HG02642 (cell line): ENCODE data around the gene HS1BP3.

Experiments used
- ATAC-seq: cut with Tn5 transposase; IDR thresholded peaks from one replicate; pipeline ENCODE4 v1.9.1; 2021; ENCODE audit warnings: mild to moderate bottlenecking; ENCODE audit not compliant: unreplicated experiment, poor library complexity

Gene HS1BP3

DNA sequence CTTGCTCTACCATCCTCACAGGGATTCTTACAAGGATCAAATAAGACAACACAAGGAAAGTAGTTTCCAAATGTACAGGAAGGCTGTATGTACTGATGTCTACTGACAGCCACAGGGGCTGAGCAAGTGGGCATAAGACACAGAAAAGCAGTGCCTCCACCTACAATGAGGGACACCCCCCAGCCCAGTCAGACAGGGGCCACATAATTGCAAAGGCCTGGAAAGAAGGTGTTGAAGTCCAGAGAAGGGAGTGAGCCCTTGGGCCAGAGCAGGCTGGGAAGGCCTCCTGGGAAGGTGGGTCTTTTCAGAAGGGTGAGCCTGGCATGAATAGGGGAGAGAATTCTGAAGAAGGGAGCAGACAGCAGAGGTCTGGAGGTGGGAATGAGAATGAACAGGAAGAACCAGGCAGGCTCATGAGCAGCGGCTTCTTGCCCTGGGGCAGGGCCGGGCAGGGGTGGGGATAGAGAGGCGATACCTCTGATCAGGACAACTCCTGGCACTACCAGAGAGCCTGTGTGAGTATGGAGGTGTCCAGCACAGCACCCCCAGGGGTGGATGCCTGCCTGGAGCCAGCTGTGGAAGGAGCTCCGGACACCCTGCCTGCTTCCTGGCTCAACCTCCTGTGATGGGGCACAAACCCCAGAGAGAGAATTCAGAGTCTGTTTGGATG is 30.1 kb downstream of the HS1BP3 start:
- no peak for ATAC-seq

DNA sequence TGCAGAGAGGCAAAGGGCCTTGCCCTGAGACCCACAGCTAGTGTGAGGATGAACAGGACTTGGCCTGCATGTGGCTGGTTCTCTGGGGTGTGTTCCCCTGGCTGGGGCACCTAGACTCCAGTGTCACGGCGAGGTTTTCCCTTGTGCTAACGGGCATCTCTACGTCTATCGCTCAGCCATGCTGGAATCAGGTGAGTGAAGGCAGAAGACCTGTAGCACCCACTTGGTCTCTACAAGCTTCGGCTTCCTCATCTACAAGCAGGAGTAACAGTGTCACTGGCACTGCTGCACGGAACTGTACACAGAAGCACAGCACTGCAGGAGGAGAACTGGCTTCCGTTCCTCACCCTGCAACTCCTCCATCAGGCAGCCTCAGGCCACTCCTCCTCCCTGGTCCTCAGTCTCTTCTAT is 30.6 kb downstream of the HS1BP3 start:
- no peak for ATAC-seq

DNA sequence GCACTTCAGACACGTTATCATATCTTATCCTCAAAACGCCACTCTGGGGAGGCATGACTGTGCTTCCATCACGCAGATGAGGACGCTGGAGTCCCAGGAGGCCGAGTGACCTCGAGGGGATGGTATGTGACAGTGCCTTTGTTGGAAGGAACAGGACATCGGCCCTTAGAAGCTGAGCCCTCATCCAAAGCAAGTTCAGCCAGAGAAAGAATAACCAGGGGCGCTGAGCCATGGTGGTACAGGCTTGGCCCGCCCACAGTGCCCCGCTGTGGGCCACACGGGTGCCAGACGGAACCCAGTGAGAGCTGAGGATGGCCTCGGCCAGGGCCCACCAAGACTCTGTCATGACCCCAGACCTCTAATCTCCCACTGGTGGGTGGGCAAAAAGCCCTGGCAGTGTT is 31.3 kb downstream of the HS1BP3 start:
- no peak for ATAC-seq

DNA sequence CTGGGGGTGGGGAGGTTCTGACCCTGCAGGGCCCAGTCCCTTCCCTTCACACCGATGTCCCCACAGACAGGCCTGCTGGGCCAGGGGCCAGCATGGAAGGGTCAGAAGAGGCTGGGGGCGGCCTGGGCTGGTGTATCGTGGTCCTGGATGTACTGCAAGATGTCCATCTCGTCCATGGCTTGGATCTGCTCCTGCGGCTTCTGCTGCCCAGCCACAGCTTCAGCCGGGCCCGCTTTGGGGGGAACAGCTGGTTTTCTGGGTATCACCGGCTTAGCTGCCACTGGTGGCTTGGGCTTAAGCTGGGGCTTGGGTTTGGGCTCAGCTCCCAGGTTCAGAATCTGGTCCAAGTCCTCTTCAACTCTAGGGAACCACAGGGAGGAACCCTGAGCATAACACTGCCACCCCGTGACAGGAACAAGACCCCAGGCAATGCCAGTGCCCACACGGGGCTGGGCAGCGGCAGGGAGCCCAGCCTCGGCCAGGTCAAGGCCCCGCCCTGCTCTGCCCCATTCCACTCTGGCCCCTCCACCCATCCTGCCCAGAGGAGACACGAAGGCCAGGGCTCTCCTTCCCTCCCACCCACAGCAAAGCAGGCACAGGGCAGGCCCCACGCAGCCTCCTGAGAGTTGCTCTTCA is 31.9 kb downstream of the HS1BP3 start:
- no peak for ATAC-seq

DNA sequence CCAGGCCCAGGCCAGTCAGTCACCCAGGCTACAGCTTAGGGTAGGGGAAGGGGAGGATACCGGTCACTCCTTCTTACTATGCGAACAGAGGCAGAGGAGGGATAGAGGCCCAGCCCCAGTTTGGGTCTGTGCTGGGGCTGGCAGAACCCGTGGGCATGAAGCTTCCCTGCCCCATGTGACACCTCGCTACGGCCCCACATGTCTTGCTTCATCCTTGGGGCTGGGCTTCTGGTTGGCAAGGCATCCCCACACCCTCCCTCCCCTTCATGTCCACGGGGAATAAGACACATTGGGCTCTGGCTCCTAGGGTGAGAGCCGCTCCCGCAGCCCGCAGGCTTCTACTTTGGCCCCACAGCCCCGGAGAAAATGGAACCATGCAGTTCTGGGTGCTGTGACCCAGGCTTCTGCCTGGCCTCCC is 32.4 kb downstream of the HS1BP3 start:
- no peak for ATAC-seq

DNA sequence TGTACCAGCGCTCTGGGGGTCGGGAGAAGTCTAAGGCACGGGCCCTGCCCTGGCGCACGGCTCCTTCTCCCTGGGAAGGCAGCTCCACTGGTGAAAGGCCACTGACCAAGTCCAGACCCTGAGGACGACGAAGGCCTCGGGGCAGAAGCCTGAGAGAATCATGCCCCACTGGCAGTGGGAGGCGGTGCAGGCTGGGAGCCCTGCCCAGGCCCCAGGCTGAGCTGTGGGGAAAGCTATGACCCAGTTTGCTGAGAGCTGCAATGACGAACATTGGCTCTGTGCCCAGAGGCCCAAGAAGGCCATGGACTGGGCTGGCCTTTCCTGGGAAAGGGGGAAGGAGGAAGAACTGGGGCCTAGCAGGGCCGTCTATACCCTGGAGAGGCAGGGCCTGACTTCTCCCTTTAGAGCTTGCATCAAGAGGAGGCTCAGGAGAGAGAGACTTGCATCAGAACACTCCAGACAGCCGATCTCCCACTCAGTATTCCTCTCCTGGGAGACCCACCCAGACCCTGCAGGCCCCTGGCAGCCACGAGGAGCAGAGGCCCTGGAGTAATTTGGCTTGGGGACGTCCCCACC is 32.9 kb downstream of the HS1BP3 start:
- ATAC-seq, result no peak

DNA sequence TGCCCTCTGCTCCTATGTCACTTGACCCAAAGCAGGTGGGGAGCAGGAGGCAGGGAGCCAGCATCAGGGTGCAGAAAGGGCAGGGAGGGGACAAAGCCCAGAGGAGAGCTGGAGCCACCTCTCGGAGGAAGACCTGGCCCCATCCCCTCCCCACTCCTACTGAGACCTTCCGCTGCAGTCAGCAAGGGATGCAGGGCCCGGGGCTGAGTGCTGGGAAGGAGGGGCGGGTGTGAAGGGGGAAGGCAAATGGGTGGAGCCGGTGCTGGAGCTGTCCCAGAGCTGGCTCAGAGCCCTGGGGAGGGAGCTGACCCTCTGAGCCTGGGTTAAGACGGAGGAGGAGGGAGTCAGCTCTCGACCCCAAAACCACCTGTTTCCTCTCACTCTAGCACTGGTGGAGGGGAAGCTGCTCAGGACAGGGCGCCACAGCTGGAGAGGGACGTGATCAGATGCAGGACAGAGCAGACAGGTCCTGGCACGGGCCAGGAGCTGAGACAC is 33.8 kb downstream of the HS1BP3 start:
- no peak for ATAC-seq

- ATAC-seq, result no peak
Measured at GRCh38 chr2:20616341-20616871, 34.5 kb downstream of the HS1BP3 start.

GRCh38 chr2:20615466-20616241 is 35.2 kb downstream of the HS1BP3 start:
- ATAC-seq, result no peak

DNA sequence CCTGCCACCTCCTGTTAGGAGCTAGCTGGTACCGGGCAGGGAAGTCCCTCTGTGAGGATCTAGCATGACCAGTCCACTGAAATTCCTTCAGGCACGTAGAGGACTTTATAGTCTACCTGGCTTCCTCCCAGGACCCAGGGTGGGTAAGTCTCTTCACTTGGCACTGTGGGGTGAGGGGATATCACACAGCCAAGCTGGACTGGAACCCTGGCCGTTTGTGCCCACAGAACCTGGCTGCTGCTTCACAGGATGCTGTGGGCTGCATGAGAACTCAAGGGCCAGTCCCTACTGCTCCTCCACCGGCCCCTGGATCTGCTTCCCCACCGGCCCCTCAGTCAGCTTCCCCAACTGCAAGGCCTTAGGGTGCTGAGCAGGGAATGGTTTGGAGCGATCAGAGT is 35.8 kb downstream of the HS1BP3 start:
- no peak for ATAC-seq

GRCh38 chr2:20614201-20615067 is 36.5 kb downstream of the HS1BP3 start:
- no peak for ATAC-seq

GRCh38 chr2:20612925-20613916 is 37.7 kb downstream of the HS1BP3 start:
- no peak for ATAC-seq

GRCh38 chr2:20611844-20612356 is 39.0 kb downstream of the HS1BP3 start:
- no peak for ATAC-seq

GRCh38 chr2:20611077-20611843 is 39.6 kb downstream of the HS1BP3 start:
- ATAC-seq, result no peak

GRCh38 chr2:20609995-20610357 is 40.9 kb downstream of the HS1BP3 start:
- no peak for ATAC-seq

DNA sequence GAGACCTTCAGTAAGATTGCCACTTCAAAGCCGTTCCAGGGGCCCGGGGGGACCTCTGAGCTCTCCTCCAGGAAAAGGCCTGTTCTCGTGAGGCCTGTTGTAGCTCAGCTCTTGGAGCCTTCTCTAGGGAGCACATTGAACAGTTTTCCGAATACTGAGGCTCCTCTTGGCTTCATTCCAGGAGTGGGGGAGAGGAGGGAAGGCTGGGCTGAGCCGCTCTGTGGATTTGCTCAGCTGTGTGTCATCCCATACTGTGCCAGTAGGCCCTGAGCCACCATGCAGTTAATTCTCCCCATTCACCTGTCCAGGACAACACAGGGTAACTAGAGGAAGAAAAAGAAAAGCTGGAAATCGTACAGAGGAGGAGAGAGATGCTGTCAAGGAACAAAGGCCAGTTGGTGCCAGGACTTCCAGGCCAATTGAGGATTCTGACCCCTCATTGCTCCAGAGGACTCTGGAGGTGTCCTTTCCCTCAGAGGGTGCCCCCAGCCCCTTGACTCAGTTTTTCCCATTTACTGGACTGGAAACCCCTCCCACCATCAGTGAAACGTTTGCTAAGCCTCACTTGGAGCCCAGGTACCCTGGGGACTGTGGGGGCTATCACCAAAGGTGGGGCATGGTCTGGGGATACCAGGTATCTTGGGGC is 41.4 kb downstream of the HS1BP3 start:
- no peak for ATAC-seq

GRCh38 chr2:20608666-20609348 is 42.1 kb downstream of the HS1BP3 start:
- no peak for ATAC-seq
